Measurements from ENCODE around the gene SNN. TPM values are rescaled to one million over a fixed set of nuclear protein-coding genes. Genes with fewer than 3 reads are reported as not detected.
A peak's percentile ranks its signal among the peaks of the same experiment; 100 is the strongest.

Gene SNN
- total and polyA plus RNA-seq, 2 donors: 21.6 to 29.2 TPM

- Histone ChIP-seq H3K36me3 (ENCODE audit: control insufficient read depth in 2 of 2, insufficient read depth in 2 of 2, low read length in 1 of 2) (peaks cover 8 to 11% of the 10 kb centered on the region in 2 donors), H3K4me3 (ENCODE audit: low read length in 2 of 2) (peak overlapping the region; percentile 63 to 89), H3K4me1 (ENCODE audit: control insufficient read depth in 2 of 2, insufficient read depth in 2 of 2, low read length in 2 of 2) (peaks cover 59 to 83% of the 10 kb centered on the region in 2 donors), H3K9me3 (ENCODE audit: control insufficient read depth in 2 of 2, insufficient read depth in 1 of 2, low read length in 1 of 2) (peaks cover 0 to 7% of the 10 kb centered on the region in 2 donors), H3K27ac (ENCODE audit: low read depth in 1 of 2, low read length in 1 of 2) (peak overlapping the region; percentile 32 to 73), H3K27me3 (ENCODE audit: control insufficient read depth in 2 of 2, insufficient read depth in 1 of 2, low read length in 1 of 2) (no peaks in the 10 kb centered on the region)
- 58% methylated on average over 22 of the region's 22 CpGs for WGBS
- peak in 1 of 9 donors; percentile 33 for DNase-seq (ENCODE audit: low read depth in 6 of 9, low spot score in 9 of 9)
These were observed 1.3 kb downstream of the SNN start for GRCh38 chr16:11669380-11670146.

GRCh38 chr16:11670171-11671131 lies 2.2 kb downstream of the SNN start:
- Histone ChIP-seq H3K4me3 (ENCODE audit: low read length in 2 of 2) (peak overlapping the region in 1 of 2 donors; percentile 63), H3K36me3 (ENCODE audit: control insufficient read depth in 2 of 2, insufficient read depth in 2 of 2, low read length in 1 of 2) (peaks cover 13 to 15% of the 10 kb centered on the region in 2 donors), H3K4me1 (ENCODE audit: control insufficient read depth in 2 of 2, insufficient read depth in 2 of 2, low read length in 2 of 2) (peaks cover 53 to 78% of the 10 kb centered on the region in 2 donors), H3K27ac (ENCODE audit: low read depth in 1 of 2, low read length in 1 of 2) (peak overlapping the region; percentile 14 to 64), H3K9me3 (ENCODE audit: control insufficient read depth in 2 of 2, insufficient read depth in 1 of 2, low read length in 1 of 2) (peaks cover 0 to 7% of the 10 kb centered on the region in 2 donors), H3K27me3 (ENCODE audit: control insufficient read depth in 2 of 2, insufficient read depth in 1 of 2, low read length in 1 of 2) (no peaks in the 10 kb centered on the region)
- WGBS: 73% methylated on average over 27 of the region's 27 CpGs
- peak in 1 of 9 donors; percentile 41 for DNase-seq (ENCODE audit: low read depth in 6 of 9, low spot score in 9 of 9)

- WGBS: 100% methylated on average over 2 of the region's 2 CpGs
- H3K4me1 ChIP-seq (ENCODE audit: control insufficient read depth in 2 of 2, insufficient read depth in 2 of 2, low read length in 2 of 2): peaks cover 45 to 77% of the 10 kb centered on the region in 2 donors
- H3K27ac ChIP-seq (ENCODE audit: low read depth in 1 of 2, low read length in 1 of 2): peak overlapping the region in 1 of 2 donors; percentile 25
- peaks cover 21 to 22% of the 10 kb centered on the region in 2 donors for H3K36me3 ChIP-seq (ENCODE audit: control insufficient read depth in 2 of 2, insufficient read depth in 2 of 2, low read length in 1 of 2)
- no peaks in the 10 kb centered on the region for H3K27me3 ChIP-seq (ENCODE audit: control insufficient read depth in 2 of 2, insufficient read depth in 1 of 2, low read length in 1 of 2)
- H3K4me3 ChIP-seq (ENCODE audit: low read length in 2 of 2): no peak overlapping the region
- no peak for DNase-seq (ENCODE audit: low read depth in 6 of 9, low spot score in 9 of 9)
- H3K9me3 ChIP-seq (ENCODE audit: control insufficient read depth in 2 of 2, insufficient read depth in 1 of 2, low read length in 1 of 2): peaks cover 0 to 7% of the 10 kb centered on the region in 2 donors
These were observed 3.0 kb downstream of the SNN start for GRCh38 chr16:11671271-11671670.

- WGBS: 94% methylated on average over 8 of the region's 8 CpGs
These were observed 3.4 kb downstream of the SNN start for GRCh38 chr16:11671676-11672075.

DNA sequence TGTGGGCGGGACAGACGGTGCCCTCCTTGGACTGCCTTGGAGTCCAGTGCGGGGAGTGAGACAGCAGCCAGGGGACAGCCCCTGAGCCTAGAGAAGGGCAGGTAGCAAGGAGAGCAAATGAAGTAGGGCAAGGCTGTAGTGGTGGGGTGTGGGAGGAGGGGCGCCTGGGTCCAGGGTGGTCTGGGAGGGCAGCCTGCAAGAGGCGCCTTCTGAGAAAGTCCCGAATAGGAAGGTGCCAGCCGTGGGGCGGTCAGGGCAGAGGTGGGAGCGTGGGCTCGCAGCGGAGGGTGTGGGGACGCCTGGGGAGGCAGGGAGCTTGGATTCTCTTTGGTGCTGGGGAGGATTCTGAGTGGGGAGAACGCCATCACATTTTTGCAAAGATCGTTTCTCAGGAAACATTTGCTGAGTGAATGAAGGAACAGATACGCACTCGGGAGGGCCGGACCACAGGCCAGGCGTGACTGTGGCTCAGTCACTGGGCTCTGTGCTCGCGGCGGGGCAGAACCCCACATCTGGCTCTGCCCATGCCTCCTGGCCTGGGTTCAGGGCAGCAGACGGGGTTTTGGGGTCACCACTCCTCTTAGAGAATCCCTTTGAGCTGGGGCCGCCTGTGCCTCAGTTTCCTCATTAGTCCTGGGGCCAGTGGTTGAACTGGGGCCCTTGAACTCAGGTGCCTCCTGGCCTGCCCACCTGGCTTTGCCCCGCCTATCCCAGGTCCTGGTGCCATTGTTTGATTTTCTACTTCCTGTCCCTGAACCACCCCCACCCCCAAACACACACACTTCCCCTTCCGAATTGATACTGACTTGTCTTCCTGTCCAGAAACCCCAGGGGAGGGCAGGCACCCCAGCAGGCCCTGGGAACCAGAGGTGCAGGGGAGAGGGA lies 4.2 kb downstream of the SNN start:
- Histone ChIP-seq H3K9me3 (ENCODE audit: control insufficient read depth in 2 of 2, insufficient read depth in 1 of 2, low read length in 1 of 2) (peaks cover 0 to 7% of the 10 kb centered on the region in 2 donors), H3K36me3 (ENCODE audit: control insufficient read depth in 2 of 2, insufficient read depth in 2 of 2, low read length in 1 of 2) (peaks cover 32 to 34% of the 10 kb centered on the region in 2 donors), H3K27me3 (ENCODE audit: control insufficient read depth in 2 of 2, insufficient read depth in 1 of 2, low read length in 1 of 2) (no peaks in the 10 kb centered on the region), H3K4me1 (ENCODE audit: control insufficient read depth in 2 of 2, insufficient read depth in 2 of 2, low read length in 2 of 2) (peaks cover 36 to 76% of the 10 kb centered on the region in 2 donors), H3K4me3 (ENCODE audit: low read length in 2 of 2) (no peak overlapping the region), H3K27ac (ENCODE audit: low read depth in 1 of 2, low read length in 1 of 2) (peak overlapping the region; percentile 62 to 63)
- DNase-seq (ENCODE audit: low read depth in 6 of 9, low spot score in 9 of 9): peak in 2 of 9 donors; percentile 36 to 56
- WGBS: 86% methylated on average over 25 of the region's 25 CpGs

More at GRCh38 chr16:11671676-11672075, 3.4 kb downstream of the SNN start:
- Histone ChIP-seq H3K36me3 (ENCODE audit: control insufficient read depth in 2 of 2, insufficient read depth in 2 of 2, low read length in 1 of 2) (peaks cover 25 to 26% of the 10 kb centered on the region in 2 donors), H3K4me3 (ENCODE audit: low read length in 2 of 2) (no peak overlapping the region), H3K4me1 (ENCODE audit: control insufficient read depth in 2 of 2, insufficient read depth in 2 of 2, low read length in 2 of 2) (peaks cover 41 to 76% of the 10 kb centered on the region in 2 donors), H3K27me3 (ENCODE audit: control insufficient read depth in 2 of 2, insufficient read depth in 1 of 2, low read length in 1 of 2) (no peaks in the 10 kb centered on the region), H3K9me3 (ENCODE audit: control insufficient read depth in 2 of 2, insufficient read depth in 1 of 2, low read length in 1 of 2) (peaks cover 0 to 7% of the 10 kb centered on the region in 2 donors), H3K27ac (ENCODE audit: low read depth in 1 of 2, low read length in 1 of 2) (no peak overlapping the region)
- no peak for DNase-seq (ENCODE audit: low read depth in 6 of 9, low spot score in 9 of 9)

- peaks cover 41 to 43% of the 10 kb centered on the region in 2 donors for H3K36me3 ChIP-seq (ENCODE audit: control insufficient read depth in 2 of 2, insufficient read depth in 2 of 2, low read length in 1 of 2)
- no peak for DNase-seq (ENCODE audit: low read depth in 6 of 9, low spot score in 9 of 9)
- H3K27me3 ChIP-seq (ENCODE audit: control insufficient read depth in 2 of 2, insufficient read depth in 1 of 2, low read length in 1 of 2): no peaks in the 10 kb centered on the region
- peak overlapping the region in 1 of 2 donors; percentile 55 for H3K27ac ChIP-seq (ENCODE audit: low read depth in 1 of 2, low read length in 1 of 2)
- no peak overlapping the region for H3K4me3 ChIP-seq (ENCODE audit: low read length in 2 of 2)
- H3K9me3 ChIP-seq (ENCODE audit: control insufficient read depth in 2 of 2, insufficient read depth in 1 of 2, low read length in 1 of 2): peaks cover 0 to 7% of the 10 kb centered on the region in 2 donors
- 91% methylated on average over 25 of the region's 25 CpGs for WGBS
- H3K4me1 ChIP-seq (ENCODE audit: control insufficient read depth in 2 of 2, insufficient read depth in 2 of 2, low read length in 2 of 2): peaks cover 30 to 79% of the 10 kb centered on the region in 2 donors
These were observed 5.1 kb downstream of the SNN start for GRCh38 chr16:11673091-11674000.

GRCh38 chr16:11674001-11674817 lies 6.0 kb downstream of the SNN start:
- WGBS: 93% methylated on average over 25 of the region's 25 CpGs
- no peak overlapping the region for H3K4me3 ChIP-seq (ENCODE audit: low read length in 2 of 2)
- H3K4me1 ChIP-seq (ENCODE audit: control insufficient read depth in 2 of 2, insufficient read depth in 2 of 2, low read length in 2 of 2): peaks cover 27 to 83% of the 10 kb centered on the region in 2 donors
- peaks cover 0 to 7% of the 10 kb centered on the region in 2 donors for H3K9me3 ChIP-seq (ENCODE audit: control insufficient read depth in 2 of 2, insufficient read depth in 1 of 2, low read length in 1 of 2)
- peak overlapping the region in 1 of 2 donors; percentile 17 for H3K27ac ChIP-seq (ENCODE audit: low read depth in 1 of 2, low read length in 1 of 2)
- H3K36me3 ChIP-seq (ENCODE audit: control insufficient read depth in 2 of 2, insufficient read depth in 2 of 2, low read length in 1 of 2): peaks cover 49 to 52% of the 10 kb centered on the region in 2 donors
- no peak for DNase-seq (ENCODE audit: low read depth in 6 of 9, low spot score in 9 of 9)
- H3K27me3 ChIP-seq (ENCODE audit: control insufficient read depth in 2 of 2, insufficient read depth in 1 of 2, low read length in 1 of 2): no peaks in the 10 kb centered on the region
